Activated naive CD4-positive, alpha-beta T cell treated with Interleukin-2 at 50 U/mL for 16 hours (primary cell): ENCODE measurements around the gene CXCL9.
"Not testable (repeated sequence)": the region's sequence is repeated elsewhere in the genome, so short reads cannot be mapped to it uniquely, and the experiment has no call there.

Source experiments
- DNase-seq: peaks from one replicate; pipeline ENCODE4 v3.0.0-alpha.2; 2020

The CXCL9 gene

DNA sequence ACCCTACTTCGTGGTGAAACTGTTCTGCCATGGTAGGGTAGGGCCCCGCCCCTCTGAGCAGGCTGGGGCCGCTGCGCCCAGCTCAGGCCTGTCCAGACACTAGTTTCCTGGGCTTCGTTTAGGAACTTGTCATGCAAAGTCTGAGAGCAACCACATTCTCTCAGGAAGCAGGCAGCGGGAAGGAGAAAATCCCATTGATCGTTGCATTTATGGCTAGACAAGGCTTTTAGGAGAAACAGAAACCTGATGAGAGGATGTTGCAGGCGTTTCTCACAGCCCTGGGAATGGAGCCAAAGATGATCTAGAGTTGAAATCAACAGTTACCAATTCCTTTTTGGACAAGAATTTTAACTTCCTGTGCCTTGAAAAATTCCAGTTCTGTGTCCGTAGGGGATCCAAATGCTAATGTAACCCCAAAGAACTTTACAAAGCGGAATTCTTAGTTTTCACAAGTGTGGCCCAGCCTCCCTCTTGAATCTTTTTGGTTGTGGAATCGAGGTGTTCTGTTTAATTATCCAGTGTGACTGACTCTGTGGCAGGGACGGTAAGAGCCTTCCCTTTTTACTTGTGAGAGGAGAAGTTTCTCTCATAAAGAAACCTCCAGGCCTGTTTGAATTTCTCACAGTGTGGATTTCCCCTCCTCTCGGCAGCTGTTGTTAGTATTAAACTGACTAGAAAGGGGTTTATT, 4.5 kb upstream of the CXCL9 start:
- DNase-seq, result no peak

DNA sequence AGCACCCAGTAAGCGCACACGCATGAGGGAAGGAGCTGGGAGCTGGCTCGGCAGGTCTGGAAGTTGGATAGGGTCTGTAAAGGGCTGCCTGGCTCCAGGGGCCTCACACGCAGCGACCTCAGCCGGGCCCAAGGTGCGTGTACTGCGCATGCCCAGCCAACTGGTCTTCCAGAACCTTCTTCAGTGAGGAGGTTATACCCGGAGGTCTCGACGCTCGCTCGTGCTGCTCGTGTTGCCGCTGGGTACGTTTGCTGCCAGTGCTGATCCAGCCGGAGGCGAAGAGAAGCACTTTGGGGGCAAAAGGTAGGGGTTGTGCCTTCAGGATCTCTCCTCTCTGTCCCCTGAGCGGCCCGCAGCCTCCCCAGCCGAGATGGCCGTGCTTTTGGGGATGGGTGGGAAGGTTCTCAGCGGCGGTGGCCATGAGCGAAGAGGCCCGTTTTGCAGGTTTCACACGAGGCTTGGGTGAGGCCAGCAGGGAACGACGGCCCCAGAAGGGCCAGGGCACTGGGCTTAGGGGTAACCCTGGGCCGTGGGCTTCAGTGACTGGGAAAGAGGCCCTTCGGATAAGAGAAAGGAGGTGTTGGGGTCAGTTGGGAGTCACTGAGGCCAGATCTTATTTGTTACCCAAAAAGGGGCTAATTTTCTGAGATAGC, 3.8 kb upstream of the CXCL9 start:
- DNase-seq, result no peak

DNA sequence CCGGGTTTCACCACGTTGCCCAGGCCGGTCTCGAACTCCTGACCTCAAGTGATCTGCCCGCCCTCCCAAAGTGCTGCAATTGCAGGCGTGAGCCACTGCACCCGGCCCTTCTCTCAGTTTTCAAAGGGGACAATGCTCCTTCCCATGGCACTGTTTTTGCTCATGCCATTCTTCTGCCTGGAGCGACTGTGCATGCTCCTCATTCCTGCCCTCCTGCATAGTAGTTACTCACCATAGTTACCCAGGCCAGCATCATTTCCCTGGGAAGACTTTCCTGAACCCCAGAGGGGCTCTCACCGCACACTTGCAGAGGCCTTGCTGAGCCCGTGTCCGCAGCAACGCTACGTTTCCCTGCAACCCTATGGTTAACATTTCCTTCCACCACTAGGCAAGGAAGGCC, 3.3 kb upstream of the CXCL9 start:
- no peak for DNase-seq

DNA sequence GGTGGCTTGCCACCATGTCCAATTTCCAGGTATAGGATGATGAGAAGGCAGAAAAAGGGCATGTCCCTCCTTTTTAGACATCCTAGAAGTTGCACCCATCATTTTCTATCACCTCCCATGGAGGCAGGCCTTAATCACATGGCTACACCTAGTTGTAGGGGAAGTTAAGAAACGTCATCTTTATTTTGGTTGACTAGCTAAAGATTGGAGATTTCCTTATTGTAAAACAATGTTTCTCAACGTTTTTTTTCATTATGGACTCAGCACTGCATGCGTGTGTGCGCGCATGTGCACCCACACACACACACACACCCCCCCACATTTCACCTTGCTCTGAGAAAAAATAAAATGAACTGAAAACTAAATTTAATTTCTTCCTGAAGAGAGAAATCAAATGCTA, 2.0 kb upstream of the CXCL9 start:
- DNase-seq, result no peak

DNA sequence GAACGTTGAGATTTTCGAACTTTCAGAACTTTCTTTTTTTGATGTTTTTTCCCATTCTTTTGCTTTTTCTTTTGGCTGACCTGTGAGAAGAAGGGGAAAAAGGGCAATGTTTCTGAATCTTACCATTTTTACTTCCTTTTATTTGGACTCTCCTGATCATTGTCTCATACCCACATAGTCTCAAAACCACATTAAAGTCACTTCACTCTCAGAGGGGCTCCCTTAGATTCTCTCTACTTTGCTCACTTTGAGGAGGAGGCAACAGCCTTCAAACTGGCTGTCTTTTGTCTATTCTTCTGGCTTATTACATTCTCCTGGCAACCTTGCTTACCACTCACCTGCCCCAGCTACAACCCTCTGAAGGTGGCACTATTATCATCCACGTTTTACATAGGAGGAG, 3.7 kb downstream of the CXCL9 start:
- no peak for DNase-seq

DNA sequence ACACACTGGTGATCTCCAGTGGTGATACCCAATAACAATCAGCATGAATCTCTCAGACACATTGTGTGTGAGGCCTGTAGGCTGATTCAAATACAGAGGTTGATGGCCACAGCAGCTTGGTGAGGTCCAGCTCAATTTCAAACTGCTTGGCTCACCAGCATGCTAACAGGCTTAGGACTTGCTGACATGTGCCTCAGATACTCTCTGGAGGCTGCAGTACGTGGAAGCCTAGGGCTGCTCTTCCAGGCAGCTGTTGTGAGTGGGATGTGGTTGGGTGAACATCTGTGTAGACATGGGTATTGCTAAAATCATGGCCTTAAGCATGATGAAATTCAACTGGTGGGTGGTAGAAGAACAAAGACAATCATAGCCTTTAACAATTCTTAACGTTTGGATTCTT, 4.3 kb downstream of the CXCL9 start:
- DNase-seq, result no peak

DNA sequence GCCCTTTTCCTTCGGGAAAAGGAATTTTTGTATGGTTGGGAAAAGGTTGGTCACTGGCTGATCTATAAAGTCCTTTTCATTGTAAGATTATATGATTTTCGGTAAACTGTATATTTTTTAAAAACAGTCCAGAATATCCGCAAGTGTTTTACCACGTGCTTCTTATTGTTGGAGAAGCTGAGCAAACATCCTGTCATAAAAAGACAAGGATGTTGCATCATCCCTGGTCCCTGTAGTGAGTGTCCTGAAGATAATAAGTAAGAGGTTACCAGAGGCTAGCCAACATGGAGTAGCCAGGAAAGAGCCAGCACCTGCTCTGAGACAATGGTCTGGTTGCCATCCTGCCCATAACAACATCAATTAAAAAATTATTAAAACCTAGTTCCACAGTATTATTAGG, 5.1 kb downstream of the CXCL9 start:
- no peak for DNase-seq

DNA sequence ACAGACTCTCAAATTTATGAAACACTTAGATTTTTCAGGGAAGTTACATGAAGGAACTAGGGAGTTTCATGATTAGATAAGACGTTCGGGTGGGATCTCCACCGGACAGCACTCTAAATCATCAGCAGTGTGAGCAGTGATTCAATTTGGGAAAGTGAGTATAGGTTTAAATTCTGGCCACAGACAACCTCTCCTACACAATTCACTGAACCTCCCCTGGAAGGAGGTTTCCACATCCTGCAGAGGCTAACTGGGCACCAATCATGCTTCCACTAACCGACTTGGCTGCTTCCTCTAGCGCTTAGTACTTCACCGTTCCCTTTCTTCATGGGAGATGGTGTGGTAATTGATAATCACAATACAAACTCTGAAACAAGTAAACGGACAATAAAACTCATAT, 5.6 kb downstream of the CXCL9 start:
- DNase-seq, result no peak

DNA sequence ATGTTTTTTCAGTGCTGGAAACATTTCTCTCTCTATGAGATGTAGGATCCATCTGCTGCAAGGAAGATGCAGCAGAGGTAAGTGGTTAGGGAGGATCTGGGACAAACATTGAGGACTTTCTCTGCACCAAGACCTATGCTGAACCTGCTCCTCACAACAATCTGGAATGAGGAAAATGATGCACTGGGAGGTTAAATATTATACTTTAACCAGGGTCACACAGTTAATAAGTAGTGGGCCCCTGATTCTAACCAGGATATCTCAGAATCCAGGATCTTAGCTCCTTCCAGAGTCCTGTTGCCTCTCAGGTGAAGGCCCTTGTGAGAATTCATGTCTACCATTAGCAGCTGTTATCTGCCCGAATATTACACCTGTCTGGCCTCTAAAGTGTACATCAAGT, 7.0 kb downstream of the CXCL9 start:
- DNase-seq, result no peak

DNA sequence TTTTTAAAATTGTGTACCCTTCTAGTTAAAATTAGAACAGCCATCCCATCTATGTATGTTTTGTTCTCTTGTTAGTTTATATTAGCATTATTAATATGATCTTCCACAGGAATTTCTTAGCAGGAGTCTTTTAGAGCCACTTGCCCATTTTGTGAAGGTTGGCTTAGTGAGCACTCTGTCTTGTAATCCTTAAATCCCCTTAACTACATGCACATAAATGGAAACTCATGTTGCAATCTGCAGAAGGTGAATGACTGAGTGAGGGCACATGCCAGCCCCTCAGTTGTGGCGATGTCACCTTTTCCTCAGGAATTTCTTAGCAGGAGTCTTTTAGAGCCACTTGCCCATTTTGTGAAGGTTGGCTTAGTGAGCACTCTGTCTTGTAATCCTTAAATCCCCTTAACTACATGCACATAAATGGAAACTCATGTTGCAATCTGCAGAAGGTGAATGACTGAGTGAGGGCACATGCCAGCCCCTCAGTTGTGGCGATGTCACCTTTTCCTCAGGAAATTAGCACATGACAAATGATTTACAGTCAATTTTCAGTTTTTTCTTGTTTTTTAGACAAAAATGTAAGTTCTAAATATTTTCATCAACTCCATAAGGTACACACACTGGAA, 8.7 kb downstream of the CXCL9 start:
- DNase-seq, result not testable (repeated sequence)

DNA sequence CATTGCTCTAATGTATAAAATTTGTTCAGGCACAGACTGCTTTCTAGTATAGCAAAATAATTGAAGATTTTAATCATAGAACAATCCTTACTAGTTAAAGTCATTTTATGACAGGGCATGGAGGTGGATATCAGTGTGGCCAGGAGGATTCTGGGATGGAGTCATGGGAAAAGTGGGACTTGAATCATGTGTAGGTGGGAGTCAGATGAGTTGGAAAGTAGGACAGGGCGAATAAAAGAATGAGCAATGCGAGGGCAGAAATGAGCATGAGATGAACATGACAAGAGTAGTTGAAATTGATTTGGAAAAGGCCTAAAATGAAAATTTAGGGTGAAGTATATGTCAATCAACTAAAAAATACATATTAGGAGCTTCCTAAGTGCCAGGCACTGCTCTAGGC, 9.4 kb downstream of the CXCL9 start:
- DNase-seq, result no peak

DNA sequence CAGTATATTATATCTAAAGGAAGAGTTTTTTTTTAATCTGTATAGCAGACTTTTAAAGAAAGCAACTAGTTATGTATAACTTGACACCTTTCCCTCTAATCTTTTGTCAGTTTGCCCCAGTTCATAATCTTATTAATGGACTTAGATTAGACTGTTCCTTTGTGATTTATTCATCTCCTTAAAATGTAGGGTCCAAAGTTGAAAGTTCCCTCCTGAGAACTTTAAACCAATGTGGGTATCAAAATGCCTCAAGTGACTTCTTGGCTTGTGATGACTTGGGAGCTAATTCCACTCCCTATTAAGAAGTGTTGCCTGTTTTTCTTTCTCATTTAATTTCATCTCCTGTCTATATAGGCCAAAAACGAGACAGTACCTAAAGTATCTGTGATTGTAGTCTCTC, 10.2 kb downstream of the CXCL9 start:
- DNase-seq, result no peak

DNA sequence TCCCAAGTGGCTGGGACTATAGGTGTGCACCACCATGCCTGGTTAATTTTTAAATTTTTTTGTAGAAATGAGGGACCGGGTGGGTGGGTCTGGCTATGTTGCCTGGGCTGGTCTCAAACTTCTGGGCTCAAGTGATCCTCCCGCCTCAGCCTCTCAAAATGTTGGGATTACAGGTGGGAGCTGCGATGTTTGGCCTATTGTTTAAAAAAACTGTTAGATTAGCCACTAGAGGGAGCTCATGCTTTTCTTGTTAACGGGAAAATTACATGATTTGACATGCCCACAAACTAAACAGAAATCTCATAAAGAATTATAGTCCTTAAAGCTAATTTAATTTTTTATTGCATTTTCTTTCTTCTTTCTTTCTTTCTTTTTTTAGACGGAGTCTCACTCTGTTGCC, 11.6 kb downstream of the CXCL9 start:
- DNase-seq, result peak; percentile 10

DNA sequence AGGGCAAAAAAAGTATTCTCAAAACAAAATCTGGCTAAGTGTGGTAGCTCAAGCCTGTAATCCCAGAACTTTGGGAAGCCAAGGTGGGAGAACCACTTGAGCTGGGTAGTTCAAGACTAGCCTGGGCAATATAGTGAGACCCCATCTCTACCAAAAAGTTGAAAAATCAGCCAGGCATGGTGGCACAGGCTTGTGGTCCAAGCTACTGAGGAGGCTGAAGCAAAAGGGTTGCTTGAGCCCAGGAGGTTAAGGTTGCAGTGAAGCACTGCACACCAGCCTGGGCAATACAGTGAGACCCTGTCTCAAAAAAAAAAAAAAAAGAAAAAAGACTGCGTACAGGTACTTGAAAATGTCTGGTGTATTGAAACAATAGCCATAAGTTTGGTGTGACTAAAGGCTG, 14.8 kb downstream of the CXCL9 start:
- DNase-seq, result no peak

DNA sequence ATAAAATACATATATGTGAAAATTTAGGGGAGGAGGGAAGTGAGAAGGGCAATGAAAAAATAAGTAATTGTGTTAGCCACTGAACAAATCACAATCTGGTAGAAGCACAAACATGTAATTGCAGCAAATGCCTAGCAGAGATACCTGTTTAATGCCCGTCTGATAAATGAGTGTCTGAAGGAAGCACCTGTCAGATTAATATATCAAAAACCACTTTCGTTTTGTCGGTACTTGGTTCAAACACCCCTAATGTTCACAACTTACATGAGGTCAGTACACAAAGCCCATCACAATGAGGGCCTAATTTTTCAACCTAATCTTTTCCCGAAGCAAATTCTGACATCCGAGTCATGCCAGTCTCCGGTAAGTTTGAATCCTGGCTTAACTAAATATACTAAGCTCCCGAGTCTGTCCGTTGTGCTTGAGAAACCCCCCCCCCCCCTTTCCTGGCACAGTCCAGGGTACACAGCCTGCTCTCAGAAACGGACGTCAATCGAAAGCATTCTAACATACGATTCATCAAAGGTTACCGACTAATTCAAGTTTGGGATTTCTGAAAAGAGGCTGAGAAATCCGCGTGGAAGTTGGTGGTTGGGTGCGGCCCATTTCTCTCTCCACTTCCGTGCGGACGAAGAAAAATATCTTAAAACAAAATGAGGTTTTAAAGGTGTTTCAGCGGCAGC, 17.3 kb downstream of the CXCL9 start:
- DNase-seq, result no peak

DNA sequence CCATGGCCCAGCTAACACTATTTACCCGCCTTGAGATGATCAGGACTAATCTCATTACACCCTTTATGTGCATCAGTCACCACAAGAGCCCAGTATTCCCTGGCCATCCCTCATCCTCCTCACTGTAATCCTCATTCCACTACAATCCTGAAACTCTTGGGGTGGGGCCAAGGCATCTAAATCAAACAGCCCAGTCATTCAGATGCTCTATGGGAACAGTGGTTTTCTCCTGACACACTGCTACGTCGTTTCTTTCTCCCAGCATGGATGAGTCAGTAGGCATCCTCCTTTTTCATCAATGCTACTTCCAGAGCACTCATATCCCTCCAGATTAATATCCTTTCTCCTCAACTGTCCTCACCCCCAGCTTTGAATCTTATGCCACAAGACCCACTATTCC, 22.2 kb downstream of the CXCL9 start:
- DNase-seq, result no peak

DNA sequence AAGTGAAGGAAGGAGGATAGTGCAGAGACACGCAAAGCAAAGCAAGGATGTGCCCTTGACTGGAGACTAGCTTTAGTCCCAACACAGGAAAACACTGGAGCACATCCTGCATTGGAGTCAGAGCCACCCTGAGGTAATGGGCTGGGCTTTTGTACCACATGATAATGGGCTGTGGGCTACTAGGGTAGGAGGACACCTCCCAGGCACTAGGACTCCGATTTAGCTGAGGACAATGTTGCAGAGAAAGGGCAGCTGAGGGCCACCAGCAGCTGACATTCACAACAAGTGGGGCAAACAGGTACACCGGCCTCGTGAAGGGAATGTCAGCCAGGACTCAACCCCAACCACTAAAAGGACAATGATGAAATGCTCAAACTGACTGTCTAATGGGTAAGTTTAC, 26.7 kb downstream of the CXCL9 start:
- DNase-seq, result no peak

DNA sequence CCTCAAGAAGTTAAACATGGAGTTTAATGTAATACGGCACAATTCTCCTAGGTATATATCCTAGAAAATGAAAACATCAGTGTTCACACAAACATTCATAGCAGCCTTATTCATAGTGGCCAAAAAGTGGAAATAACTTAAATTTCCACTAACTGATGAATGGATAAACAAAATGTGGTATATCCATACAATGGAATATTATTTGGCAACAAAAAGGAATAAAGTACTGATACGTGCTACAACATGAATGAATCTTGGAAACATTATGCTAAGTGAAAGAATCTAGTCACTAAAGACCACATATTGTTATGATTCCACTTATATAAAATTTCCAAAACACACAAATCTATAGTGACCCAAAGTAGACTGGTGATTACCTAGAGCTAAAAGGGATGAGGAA, 31.1 kb downstream of the CXCL9 start:
- DNase-seq, result no peak

DNA sequence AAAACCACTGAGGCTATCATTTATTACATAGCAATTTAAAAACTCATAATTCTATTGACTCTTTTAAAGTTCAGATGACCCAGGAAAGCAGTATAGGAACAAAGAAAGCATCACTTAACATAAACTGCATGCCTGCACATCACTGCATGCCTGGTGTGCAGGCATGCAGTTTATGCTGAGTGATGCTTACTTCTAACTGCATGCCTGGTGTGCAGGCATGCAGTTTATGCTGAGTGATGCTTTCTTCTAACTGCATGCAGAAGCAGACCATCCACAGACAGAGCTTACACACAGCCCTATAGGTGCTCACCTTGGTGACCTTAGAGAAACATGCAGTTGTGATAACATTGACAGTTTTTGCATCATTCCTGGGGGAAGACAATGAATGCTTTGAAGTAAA, 33.5 kb downstream of the CXCL9 start:
- DNase-seq, result no peak

DNA sequence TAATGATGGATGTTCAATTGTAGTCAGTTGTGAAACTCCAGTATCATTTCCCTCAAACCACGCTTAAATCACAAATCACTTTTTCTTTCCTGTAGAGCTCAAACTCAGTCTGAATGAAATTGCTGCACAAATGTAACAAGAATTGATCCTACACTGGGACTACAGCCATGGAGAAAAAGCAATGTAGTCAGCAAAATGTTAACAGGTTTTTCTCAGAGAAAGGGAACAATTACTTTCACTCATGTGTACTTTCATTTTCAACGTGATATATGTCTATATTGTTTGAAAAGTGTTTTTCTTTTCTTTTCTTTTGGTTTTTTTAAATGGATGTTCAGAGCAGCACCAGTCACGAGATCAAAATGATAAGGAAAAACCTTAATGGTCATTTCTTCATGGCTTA, 39.2 kb downstream of the CXCL9 start:
- DNase-seq, result no peak

DNA sequence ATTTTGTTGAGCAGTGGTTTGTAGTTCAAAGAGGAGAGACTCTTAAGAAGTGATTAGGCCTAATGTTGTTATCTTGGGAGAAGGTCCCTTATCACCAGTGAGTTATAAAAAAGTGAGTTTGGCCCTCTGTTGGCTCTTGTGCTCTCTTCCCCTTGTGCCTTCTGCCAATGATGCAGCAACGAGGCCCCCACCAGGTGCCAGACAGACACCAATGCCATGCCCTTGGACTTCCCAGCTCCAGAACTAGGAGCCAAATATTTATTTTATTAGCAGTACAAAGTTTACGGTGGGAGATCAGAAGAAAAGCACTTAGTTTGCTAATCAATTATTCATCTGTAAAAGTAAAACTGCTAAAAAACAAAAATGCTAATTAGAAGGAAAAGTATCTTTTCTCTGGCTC, 43.8 kb downstream of the CXCL9 start:
- no peak for DNase-seq

DNA sequence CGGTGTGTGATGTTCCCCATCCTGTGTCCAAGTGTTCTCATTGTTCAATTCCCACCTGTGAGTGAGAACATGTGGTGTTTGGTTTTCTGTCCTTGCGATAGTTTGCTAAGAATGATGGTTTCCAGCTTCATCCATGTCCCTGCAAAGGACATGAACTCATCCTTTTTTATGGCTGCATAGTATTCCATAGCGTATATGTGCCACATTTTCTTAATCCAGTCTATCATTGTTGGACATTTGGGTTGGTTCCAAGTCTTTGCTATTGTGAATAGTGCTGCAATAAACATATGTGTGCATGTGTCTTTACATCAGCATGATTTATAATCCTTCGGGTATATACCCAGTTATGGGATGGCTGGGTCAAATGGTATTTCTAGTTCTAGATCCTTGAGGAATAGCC, 45.2 kb downstream of the CXCL9 start:
- not testable (repeated sequence) for DNase-seq

DNA sequence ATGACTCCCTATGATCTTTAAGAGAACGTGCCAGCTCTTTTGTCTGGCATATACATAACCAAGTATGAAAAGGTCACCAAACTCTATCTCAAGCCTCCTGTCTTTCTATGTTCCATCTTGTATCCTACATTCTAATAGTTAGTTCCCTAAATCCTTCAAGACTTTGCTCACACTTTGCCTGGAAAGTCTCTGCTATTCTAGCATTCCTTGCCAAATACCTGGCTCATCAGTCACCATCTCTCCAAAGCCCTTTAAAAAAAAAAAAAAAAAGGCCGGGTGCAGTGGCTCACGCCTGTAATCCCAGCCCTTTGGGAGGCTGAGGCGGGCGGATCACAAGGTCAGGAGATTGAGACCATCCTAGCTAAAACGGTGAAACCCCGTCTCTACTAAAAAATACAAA, 48.8 kb downstream of the CXCL9 start:
- DNase-seq, result not testable (repeated sequence)

DNA sequence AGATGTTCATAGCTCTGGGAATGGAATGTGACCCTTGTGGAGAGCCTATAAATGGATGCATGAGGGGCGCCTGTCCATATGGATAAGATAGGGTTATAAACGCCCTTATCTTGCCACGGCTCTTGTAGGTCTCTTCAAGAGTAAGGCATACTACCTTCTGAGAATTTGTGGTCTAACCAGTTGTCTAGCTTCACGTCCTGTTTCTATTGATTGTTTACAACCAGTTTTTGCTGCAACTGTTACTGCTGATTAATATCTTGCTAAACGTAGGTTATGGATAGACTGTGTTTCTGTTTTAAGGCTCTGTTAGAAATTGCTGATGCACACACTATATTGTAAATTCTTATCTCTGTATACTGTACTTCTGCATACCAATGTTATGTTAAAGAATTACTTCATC, 52.5 kb downstream of the CXCL9 start:
- DNase-seq, result not testable (repeated sequence)
